GM19025 (cell line): ENCODE results near the gene ABCD1.
"Not testable (repeated sequence)": the region's sequence is repeated elsewhere in the genome, so short reads cannot be mapped to it uniquely, and the experiment has no call there.

Experiments used
- ATAC-seq: cut with Tn5 transposase; IDR thresholded peaks from one replicate; pipeline ENCODE4 v1.9.1; 2021; ENCODE audit warnings: mild to moderate bottlenecking, low read depth, moderate library complexity; ENCODE audit not compliant: unreplicated experiment

The ABCD1 gene

DNA sequence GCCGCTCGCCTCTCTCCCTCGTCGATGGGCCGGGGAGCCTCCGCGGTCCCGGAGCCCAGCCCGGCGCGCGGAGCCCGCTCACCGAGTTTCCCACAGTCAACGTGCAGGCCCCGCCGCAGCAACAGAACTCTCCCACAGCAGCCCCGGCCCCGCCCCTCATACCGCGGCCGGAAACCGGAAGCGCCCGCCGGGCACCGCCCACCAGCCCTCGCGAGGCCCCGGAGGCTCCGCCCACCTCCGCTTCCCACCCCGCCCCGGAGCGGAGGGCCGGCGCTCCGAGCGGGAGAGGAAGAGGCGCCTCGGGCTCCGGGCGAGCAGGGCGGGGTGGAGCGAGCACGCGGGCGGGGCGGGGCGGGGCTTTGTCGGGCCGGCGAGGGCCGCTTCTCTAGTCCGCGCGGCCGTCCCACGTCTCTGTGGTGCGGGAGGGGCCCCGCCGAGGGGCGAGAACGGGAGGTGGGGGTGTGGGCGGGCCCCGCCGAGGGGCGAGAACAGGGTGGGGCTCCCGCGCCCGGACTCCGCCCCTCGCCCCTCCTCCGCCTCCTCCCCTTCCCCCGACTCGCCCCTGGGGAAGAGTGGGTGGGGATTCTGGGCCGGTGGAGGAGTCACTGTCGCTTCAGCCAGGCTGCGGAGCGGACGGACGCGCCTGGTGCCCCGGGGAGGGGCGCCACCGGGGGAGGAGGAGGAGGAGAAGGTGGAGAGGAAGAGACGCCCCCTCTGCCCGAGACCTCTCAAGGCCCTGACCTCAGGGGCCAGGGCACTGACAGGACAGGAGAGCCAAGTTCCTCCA is at the start of gene ABCD1, which contains the start of gene BCAP31:
ABCD1 (plus strand) TSS at position 605 of the 787 bp plus-strand sequence. CDS start 411 bp downstream, outside the sequence.
BCAP31 (minus strand) TSS at position 136 of the 787 bp plus-strand sequence. CDS start 1,143 bp downstream, outside the sequence.
- ATAC-seq = peak; percentile 58

DNA sequence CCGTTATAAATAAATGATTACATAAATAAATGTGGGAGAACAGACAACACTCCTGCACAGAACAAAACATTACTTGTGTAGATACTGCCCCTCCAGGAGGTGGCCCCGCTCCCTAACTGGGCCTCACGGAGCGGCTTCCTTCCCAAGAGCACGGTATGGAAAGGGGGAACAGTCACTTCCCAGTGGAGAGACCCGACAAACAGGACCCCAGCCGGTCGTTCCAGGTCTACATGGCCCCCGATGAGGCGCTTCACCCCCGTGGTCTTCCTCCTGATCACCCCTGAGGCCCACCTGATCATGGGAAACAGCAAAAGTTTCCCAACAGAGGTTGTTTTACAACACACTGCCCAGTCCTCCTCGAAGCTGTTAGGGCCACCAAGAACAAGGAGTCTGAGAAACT is 43.5 kb upstream of the ABCD1 start:
- ATAC-seq = no peak

DNA sequence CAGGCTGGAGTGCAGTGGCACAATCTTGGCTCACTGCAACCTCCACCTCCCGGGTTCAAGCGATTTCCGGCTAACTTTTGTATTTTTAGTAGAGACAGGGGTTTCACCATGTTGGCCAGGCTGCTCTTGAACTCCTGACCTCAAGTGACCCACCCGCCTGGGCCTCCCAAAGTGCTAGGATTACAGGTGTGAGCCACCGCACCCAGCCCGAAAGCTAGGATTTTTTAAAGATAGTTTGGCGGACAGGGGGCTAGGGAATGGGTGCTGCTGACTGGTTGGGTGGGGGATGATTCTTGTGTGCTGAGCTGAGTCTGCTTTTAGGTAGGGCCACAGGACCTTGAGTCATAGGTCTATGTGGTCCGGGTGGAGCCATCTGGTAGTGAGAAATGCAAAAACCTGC is 41.2 kb upstream of the ABCD1 start:
- ATAC-seq = not testable (repeated sequence)

DNA sequence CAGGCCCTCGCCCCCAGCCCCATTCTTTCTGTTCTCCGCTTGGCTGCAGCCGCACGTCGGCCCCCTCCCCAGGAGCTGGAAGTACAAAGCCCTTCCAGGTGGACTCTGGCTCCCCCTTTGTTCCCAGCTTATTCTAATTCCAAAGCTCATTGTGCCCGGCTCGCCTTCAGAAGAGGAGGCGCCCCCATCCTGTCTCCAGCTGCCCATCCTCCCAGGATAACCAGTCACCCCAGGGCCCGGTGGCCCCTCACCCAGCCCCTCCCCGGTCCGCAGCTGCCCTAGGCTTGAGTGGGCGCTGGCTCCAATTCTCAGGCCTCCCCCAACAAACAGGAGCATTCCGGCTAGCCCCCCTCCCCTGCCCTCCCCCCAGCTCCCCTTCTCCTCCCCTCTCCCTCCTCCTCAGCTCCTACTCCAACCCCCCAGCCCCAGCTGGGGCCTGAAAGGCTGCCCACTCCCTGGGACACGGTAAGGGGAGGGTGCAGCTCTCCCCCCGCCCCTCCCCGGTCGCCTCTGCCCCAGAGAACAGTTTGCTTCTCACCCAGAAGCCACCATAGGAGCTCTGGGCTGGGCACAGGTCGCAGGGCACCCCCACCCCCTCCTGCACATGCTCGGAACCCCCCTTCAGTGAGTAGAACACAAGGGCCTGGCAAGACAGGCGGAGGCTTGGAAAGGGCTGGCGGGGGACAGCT is 40.0 kb upstream of the ABCD1 start:
- ATAC-seq = no peak

DNA sequence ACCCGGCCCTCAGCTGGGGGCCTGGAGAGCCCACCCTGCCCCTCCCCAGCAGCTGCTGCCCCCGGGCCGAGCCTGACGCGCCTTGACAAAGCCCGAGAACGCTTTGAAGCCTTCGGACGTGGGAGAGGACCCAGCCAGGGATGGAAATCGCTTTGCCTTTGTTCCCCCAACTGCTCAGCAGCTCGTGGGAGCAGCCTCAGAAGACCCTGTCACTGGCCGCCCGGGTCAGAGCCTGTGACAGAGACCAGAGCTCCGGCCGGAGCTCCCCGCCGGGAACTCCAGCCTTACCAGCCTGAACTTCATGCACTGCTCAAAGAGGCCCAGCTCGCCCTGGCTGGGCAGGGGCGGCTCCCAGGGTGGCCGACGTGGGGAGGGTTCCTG is 39.5 kb upstream of the ABCD1 start:
- no peak for ATAC-seq

DNA sequence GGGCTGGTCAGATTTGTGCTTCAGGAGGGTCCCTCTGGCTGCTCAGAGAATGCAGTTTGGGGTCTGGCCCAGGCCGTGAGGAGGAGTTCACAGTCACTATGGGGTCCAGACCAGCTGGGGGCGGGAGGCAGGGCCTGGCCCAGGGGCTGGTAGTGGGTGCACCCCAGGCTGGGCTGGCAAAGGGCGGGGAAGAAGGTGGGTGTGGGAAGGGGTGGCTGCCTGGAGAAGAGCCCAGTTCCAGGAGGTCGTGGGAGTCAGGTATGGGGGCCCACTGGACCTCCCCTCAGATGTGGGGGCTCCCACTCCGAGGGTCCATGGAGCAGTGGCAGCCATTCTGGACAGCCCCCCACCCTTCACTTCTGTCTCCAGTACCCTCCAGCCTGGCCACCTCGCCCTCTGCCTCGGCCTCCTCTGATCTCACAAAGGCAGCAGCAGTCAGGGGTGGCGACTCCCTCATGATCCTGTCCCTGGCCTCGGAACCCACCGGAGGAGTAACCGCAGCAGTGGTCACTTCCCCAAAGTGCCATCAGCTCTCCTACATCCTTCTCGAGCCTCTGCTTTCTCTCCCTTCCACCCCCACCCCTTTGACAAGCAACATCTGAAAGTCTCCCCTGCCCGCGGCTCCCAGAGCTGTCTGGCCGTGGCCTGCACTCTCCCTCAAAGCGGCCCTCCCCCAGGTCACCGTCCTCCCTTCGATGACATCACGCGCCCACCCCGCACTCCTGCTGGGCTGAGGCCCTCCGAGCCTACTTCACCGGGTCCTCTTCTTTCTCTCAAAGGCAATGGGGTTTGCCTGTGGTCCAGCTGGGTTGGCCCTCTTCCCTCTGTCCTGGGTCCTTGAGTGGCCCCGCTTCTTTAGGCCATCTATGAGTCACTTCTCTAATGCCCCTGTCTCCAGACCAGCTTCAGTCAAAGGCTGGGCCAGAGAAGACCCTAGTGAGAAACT is 38.6 kb upstream of the ABCD1 start:
- no peak for ATAC-seq

DNA sequence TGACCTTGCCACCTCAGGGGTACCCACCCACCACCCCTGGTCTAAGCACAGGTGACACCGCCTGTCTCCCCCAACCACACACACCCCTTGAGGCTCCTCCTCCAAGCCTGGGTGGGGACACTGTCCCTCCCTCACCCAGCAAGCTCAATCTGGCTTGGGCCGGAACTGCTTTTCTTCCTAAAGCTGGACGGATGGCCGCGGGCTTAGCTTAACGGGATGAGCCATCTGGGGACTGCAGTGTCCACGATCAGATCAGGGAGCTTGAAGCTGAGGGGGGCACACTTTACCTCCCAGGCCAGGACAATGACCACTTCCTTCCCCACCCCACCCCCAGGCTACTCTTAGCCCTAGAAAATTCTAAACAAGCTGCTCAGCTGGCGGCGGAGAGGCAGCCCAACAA is 37.9 kb upstream of the ABCD1 start:
- no peak for ATAC-seq

DNA sequence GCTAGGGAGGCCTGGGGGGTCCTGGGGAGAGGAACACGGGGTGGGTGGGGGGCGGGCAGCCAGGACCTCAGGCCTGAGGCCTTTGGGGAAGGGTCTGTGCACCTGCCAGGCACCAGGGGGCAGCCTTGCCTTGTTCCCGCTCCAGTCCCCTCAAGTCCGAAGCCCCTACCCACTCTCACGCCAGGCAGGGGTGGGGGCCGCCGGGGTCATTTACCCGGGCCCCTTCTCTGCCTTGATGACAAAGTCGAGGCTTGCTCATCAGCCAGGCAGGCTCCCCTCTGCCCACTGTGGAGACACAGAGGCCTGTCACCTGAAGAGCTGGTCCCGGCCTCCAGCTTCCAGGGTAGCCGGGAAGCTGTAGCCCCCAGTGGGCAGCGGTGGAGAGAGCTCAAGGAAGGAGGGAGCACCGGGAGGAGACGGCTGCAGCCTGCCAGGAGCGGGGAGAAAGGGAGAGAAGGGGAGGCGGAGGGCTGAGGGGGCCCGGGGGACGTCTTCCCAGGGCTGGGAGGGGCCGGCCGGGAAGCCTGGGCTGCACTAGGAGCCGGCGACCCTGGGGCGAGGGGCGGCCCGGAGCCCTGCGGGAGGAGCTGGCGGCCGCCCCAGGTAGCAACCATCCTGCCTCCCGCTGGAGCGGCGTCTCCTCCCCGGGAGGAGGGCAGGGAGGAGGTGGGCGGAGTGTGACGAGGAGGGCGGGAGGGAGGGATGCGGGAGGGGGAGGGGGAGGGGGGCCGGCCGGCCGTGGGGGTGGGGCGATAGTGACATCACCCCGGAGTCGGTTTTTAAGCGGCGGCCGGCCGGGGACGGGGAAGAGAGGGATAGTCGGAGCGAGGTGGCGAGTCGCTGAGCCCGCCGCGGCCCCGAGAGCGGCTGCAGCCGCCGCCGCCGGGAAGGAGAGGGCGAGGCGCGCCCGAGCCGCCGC is 37.3 kb upstream of the ABCD1 start, which contains the start of gene SLC6A8:
SLC6A8 (plus strand) TSS at position 806 of the 919 bp plus-strand sequence. CDS start 649 bp downstream, outside the sequence.
- no peak for ATAC-seq

DNA sequence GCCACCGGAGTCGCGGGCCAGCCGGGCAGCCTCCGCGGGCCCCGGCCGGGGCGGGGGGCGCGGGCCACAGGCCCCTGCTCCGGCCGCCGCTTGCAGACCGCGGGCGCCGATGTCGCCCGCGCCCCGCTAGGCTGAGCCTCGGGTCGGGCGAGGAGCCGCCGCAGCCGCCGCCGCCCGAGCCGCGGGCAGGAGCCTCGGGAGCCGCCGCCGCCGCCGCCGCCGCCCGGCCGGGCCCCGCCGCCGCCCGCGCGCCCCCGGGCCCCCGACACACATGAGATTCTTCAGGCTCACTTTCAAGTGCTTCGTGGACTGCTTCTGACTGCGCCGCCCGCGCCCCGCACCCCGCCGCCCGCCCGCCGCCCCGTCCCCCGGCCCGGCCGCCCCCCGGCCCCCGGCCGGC is 36.6 kb upstream of the ABCD1 start:
- no peak for ATAC-seq

DNA sequence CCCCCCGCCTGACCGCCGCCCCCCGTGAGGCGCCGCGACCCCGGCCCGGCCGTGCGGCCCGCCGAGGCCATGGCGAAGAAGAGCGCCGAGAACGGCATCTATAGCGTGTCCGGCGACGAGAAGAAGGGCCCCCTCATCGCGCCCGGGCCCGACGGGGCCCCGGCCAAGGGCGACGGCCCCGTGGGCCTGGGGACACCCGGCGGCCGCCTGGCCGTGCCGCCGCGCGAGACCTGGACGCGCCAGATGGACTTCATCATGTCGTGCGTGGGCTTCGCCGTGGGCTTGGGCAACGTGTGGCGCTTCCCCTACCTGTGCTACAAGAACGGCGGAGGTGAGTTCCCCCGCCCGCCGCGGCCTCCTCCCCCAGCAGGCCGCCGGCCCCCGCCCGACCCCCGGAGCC is 36.1 kb upstream of the ABCD1 start:
- no peak for ATAC-seq

DNA sequence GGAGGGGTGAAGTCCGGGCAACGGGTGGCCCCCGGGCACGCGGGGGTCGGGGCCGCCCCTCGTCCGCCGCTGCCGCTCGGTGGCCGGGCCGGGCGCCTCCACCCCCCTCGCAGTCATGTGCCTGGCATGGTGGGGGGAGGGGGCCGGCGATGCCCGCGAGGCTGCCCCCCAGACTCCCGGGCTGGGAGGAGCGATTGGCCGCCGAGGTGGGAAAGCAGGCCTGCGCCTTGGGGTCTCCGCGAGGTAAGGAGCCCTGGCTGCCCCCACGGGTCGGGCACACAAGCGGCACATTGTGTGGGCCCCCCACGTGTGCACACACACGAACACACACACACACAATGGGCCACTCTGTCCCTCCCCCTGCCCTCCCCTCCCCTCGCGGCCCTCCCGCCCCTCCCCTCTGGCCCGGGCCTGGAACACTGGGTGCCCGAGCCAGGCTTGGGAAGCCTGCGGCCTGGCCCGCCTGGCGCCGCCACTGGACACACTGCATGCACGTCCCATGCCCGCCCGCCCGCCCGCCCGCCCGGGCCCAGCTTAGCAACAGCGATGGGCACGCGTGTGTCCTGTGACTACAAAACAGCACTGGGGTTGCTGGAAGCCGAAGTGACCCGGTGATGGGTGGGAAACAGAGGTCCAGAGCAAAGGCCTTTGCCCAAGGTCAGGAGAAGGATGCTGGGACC is 35.6 kb upstream of the ABCD1 start:
- no peak for ATAC-seq

DNA sequence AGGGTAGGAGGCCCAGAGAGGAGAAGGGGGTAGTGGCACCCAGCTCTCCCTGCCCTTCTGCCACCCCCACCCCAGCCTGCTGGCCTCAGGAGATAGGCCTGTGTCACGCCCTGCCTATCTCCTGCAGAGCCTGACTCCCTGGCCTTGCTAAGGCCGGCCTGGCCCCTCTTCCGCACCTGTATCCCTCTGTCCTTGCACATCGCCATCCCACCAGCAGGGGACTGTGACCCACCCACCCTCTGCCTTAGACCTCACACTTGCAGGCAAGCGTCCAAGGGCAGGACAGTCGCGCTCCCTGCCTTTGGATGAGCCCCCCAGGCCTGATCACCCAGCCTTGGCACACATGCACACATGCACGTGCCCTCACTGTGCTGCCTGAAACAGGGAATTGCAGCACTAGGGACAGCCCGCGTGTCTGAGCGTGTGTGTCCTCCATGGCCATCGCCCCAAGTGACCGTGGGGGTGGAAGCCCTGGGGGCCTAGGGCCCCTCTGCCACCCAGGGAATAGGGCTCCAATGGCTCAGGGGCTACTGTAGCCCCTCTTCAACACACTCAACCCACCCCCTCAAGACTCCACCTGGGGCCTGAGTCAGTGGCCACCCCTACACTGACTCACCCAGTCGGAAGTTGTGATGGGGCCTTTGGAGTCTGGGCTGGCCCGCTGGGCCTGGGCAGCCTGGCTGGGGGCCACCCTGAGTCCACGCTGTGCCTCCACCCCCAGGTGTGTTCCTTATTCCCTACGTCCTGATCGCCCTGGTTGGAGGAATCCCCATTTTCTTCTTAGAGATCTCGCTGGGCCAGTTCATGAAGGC is 34.8 kb upstream of the ABCD1 start:
- ATAC-seq = no peak

DNA sequence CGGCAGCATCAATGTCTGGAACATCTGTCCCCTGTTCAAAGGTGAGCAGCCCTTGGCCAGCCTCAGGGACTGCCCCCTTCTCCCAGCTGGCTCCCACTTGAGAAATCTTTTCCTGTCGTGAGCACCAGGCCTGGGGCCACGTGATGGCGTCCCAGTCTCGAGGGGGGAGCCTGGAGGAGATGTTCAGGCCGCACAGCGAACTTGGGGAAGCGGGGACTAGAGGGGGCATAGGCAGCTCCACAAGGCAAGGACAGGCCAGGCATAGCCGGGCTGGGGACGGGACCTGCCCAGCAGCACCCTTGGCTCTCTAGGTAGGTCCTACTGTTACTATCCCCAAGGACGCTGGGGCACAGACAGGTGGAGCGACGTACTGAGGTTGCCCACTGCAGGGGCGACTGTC is 34.2 kb upstream of the ABCD1 start:
- ATAC-seq = no peak

DNA sequence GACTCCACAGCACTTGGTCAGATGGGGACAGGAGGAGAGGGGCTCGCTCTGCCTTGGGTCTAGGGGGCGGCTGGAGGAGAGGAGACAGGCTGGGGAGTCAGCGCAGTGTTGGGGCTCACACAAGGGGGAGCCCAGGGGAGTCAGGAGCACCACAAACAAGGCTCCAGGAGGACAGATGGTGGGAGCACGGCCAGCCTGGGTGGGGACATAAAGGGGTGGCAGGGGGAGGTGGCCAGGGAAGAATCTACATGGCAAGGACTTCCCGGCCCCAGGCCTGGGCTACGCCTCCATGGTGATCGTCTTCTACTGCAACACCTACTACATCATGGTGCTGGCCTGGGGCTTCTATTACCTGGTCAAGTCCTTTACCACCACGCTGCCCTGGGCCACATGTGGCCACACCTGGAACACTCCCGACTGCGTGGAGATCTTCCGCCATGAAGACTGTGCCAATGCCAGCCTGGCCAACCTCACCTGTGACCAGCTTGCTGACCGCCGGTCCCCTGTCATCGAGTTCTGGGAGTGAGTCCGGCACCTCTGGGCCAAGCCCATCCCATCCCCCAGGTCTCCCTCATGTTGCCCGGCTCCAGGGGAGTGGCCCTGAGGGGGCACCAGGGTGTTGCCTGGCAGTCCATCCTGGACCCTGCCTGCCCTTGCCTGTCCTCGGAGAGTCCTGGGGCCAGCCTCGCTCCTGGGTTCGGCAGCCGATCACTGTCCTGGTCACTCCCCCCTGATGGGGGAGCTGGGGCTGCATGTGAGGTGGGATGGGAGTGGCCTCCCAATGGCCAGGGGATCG is 33.4 kb upstream of the ABCD1 start:
- ATAC-seq = not testable (repeated sequence)

DNA sequence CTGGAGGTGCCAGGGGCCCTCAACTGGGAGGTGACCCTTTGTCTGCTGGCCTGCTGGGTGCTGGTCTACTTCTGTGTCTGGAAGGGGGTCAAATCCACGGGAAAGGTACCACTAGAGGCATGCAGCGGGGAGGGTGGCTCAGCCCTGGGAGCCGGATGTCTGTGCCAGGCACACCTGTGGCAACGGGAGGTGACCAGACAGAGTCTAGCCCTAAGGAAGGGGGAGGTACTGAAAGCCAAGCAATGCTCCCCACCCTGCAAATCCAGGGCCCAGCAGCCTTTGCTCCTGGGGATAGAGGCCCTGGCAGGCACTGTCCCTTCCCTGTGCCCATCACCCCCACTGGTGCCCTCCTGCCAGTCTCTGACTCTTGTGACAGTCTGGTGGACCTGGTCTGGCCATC is 32.7 kb upstream of the ABCD1 start:
- ATAC-seq = no peak

DNA sequence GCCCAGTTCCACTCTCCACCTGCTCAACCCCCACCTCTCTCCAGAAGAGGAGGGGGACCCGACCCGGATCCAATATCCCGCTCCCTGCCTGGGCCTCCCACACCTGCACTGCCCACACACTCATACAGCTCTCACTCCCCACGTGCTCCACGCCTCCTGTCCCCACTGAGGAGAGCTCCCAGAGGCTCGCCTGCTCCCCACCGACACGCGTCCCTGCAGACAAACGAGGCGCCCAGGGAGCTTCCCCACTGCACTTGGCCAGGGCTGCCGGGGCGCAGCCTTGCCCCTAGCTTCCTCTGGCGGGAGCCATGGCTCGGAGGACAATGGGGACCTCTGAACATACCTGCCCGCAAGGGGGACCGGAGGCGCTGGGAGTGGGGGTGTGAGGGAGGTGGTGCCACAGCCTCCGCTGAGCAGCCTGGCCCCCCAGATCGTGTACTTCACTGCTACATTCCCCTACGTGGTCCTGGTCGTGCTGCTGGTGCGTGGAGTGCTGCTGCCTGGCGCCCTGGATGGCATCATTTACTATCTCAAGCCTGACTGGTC is 32.0 kb upstream of the ABCD1 start:
- ATAC-seq = no peak
